ENCODE results near the gene HTT-AS. TPM values are rescaled to one million over a fixed set of nuclear protein-coding genes. Genes with fewer than 3 reads are reported as not detected.

The HTT-AS gene
- total and polyA plus RNA-seq, 2 of the 8 experiments (the other 6 are each of a cell fraction or from before 2014, with no cell fraction given): not detected

DNA sequence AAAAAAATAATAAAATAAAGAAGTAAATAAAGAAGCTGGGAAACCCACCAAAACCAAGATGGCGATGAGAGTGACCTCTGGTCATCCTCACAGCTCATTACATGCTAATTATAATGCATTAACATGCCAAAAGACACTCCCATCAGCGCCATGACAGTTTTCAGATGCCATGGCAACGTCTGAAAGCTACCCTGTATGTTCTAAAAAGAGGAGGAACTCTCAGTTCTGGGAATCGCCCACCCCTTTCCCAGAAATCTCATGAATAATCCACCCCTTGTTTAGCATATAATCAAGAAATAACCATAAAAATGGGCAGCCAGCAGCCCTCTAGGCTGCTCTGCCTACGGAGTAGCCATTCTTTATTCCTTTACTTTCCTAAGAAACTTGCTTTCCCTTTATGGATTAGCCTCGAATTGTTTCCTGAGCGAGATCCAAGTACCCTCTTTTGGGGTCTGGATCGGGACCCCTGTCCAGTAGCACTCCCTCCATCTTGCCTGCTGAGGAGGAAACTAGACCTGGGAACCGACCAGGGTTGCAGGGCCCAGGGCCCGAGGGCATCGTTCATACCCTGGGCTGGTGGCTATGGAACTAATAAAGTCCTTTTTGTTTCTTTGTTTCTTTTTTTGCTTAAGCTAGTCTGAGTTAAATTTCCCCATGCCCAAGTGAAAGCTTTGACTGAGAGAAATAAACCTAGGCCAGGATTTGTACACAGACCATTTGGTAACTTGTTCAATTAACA, 30.9 kb downstream of the HTT-AS start (continued):
- TF ChIP-seq KDM1A (IDR thresholded peaks at IDR 0.05; ENCODE audit: borderline replicate concordance, low read length): no peak
- TF ChIP-seq EGR1 (IDR thresholded peaks at IDR 0.05; ENCODE audit: borderline replicate concordance, low read depth, low read length): no peak
- TF ChIP-seq, protein P1, sequence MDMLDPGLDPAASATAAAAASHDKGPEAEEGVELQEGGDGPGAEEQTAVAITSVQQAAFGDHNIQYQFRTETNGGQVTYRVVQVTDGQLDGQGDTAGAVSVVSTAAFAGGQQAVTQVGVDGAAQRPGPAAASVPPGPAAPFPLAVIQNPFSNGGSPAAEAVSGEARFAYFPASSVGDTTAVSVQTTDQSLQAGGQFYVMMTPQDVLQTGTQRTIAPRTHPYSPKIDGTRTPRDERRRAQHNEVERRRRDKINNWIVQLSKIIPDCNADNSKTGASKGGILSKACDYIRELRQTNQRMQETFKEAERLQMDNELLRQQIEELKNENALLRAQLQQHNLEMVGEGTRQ (IDR thresholded peaks at IDR 0.05; ENCODE audit: low read length): no peak
- no peak for TF ChIP-seq JUND (IDR thresholded peaks at IDR 0.05; ENCODE audit: low read length)
- no peak for TF ChIP-seq MAFK (IDR thresholded peaks at IDR 0.05; ENCODE audit: low read depth, low read length)
- TF ChIP-seq POLR2AphosphoS5 (IDR thresholded peaks at IDR 0.05; ENCODE audit: low read depth, low read length): no peak
- no peak for TF ChIP-seq BRCA1 (IDR thresholded peaks at IDR 0.05; ENCODE audit: low read depth, low read length)
